ENCODE measurements around the gene ILKAP.
A peak's percentile ranks its signal among the peaks of the same experiment; 100 is the strongest.

ILKAP gene

GRCh38 chr2:238203094-238203972, at the start of gene ILKAP:
Gene ILKAP (minus strand): TSS chr2:238203695. CDS start chr2:238203553, 142 bp downstream.
- peak; percentile 77 to 88 (median 86) for DNase-seq (ENCODE audit: low read depth in 3 of 3, low spot score in 1 of 3)

- no peak for DNase-seq (ENCODE audit: low read depth in 3 of 3, low spot score in 1 of 3)
Observed at GRCh38 chr2:238252766-238253630, 49.5 kb upstream of the ILKAP start.

GRCh38 chr2:238251986-238252385, 48.5 kb upstream of the ILKAP start:
- DNase-seq (ENCODE audit: low read depth in 3 of 3, low spot score in 1 of 3), result no peak

- DNase-seq (ENCODE audit: low read depth in 3 of 3, low spot score in 1 of 3), result no peak
Observed at GRCh38 chr2:238251331-238251730, 47.8 kb upstream of the ILKAP start.

GRCh38 chr2:238250896-238251295, 47.4 kb upstream of the ILKAP start:
- DNase-seq (ENCODE audit: low read depth in 3 of 3, low spot score in 1 of 3), result no peak

- DNase-seq (ENCODE audit: low read depth in 3 of 3, low spot score in 1 of 3), result no peak
Observed at GRCh38 chr2:238247841-238248453, 44.5 kb upstream of the ILKAP start.

- no peak for DNase-seq (ENCODE audit: low read depth in 3 of 3, low spot score in 1 of 3)
Observed at GRCh38 chr2:238247002-238247822, 43.7 kb upstream of the ILKAP start.

- no peak for DNase-seq (ENCODE audit: low read depth in 3 of 3, low spot score in 1 of 3)
Observed at GRCh38 chr2:238244151-238244550, 40.7 kb upstream of the ILKAP start.

- DNase-seq (ENCODE audit: low read depth in 3 of 3, low spot score in 1 of 3), result no peak
Observed at GRCh38 chr2:238243496-238244076, 40.1 kb upstream of the ILKAP start.

- DNase-seq (ENCODE audit: low read depth in 3 of 3, low spot score in 1 of 3), result no peak
Observed at GRCh38 chr2:238242731-238243495, 39.4 kb upstream of the ILKAP start.

GRCh38 chr2:238241970-238242369, 38.5 kb upstream of the ILKAP start:
- DNase-seq (ENCODE audit: low read depth in 3 of 3, low spot score in 1 of 3), result no peak

GRCh38 chr2:238240757-238241711, 37.5 kb upstream of the ILKAP start:
- DNase-seq (ENCODE audit: low read depth in 3 of 3, low spot score in 1 of 3), result no peak

GRCh38 chr2:238239863-238240756, 36.6 kb upstream of the ILKAP start, which contains the start of gene HES6:
Gene HES6 (minus strand): TSS chr2:238240038. CDS start chr2:238239905, 133 bp downstream.
- DNase-seq (ENCODE audit: low read depth in 3 of 3, low spot score in 1 of 3), result peak in 2 of 3 donors; percentile 36 to 61

GRCh38 chr2:238239543-238239862, 36.0 kb upstream of the ILKAP start:
- no peak for DNase-seq (ENCODE audit: low read depth in 3 of 3, low spot score in 1 of 3)

- DNase-seq (ENCODE audit: low read depth in 3 of 3, low spot score in 1 of 3), result no peak
Observed at GRCh38 chr2:238238766-238239542, 35.5 kb upstream of the ILKAP start.

- DNase-seq (ENCODE audit: low read depth in 3 of 3, low spot score in 1 of 3), result no peak
Observed at GRCh38 chr2:238238311-238238765, 34.8 kb upstream of the ILKAP start.

Data from stimulated activated CD4-positive, alpha-beta T cell treated with anti-CD3 and anti-CD28 coated beads, TNF-alpha, amount 100 ng/mL, for 1 hour (primary cell).